Limb (tissue), 2 donors: ENCODE results near the gene CEP295NL.
A peak's percentile ranks its signal among the peaks of the same experiment; 100 is the strongest.
"Not testable (repeated sequence)": the region's sequence is repeated elsewhere in the genome, so short reads cannot be mapped to it uniquely, and the experiment has no call there.

Source experiments
- DNase-seq, 2 donors: peaks; one replicate each; pipeline ENCODE4 v3.0.0-alpha.2; 2016; ENCODE audit errors: extremely low spot score in 2 of 2

The CEP295NL gene

DNA sequence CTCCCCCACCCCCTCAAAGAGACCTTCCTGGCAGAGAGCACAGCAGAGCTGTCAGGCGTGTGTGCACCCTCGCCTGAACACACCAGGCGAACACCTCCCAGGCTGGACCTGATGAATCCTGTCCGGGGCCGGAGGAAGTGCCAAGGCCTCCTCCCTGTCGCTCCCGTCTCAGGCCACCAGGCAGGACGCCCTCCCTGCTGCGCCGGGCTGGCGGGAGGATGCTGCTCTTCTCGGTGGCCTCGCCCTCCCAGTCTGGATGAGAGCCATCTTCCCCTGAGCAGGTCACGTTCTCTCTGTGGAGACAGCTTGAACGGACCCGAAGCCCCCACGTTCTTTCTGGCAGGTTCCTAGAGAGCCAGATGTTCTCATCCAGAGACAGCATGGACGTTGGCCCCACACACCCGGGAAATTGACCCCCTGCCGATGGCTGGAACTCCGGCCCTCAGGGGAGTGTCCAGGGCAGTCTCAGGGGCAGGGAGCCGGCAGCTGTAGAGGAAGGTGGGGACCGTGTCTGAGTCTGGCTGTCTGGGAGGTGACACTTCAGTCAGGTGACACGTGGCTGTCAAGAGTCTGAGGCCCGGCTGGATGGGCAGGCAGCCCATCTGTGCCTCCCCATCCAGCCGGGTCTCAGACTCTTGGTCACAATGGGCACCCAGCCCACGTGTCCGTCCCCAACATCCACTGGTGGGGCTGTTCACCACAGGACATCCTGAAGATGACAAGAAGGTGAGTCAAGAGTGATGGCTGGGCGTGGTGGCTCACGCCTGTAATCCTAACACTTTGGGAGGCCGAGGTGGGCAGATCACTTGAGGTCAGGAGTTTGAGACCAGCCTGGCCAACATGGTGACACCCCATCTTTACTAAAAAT, 27.1 kb upstream of the CEP295NL start:
- DNase-seq: no peak

DNA sequence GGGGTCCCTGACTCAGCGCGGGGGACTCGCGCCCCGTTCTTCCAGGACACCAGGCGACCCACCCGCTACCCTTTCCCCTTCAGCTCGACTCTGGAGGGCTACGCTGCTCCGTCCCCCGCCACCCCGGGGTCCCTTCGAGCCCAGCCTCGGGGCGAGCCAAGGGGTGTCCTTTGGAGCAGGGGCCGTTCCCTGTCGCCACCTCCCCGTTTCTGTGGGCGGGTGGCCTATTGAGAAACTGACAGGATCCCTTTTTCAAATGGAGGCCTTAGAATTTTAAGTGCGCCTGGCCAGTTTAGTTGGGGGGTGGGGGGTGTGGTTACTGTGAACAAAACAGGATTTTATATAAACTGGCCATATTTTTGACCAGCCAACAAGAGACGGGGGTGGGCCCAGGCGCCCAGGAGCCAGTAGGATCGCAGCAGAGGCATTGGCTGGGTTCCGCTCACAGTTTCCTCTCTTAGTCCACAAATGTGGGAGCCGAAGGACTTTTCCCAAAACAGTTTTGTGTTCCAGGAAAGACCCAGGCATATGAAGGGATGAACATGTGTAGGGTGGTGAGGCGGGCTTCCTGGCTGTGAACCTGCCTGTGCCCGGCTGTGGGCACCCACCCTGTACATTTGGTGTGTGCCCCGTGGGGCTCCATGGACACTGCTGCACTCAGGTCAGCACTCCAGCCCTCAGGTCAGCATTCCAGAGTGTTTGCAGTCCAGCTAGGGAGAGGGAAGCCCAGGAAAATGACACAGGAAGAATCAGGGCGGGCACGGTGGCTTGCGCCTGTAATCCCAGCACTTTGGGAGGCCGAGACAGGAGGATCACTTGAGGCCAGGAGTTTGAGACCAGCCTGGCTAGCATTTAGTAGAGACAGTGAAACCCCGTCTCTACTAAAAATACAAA, 22.9 kb upstream of the CEP295NL start:
- peak; percentile 77 to 78 for DNase-seq

DNA sequence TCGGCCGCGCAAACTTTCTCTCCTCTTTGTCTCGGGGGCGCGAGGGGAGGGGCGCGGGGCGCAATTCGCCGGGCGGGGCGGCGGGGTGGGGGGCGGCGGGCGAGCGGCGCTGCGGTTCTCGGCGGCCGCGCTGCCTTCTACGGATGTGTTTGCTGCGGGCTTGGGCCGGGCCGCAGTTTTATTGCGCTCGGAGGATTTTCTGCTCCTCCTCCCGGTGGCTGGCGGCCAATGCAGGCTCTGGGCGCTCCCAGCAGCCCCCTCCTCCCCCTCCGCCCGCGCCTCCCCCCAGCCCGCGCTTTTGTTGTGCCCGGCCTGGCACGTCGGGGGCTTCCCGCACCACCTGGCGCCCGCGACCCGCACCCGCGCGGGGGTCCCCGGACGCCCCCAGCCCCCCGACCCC, 22.2 kb upstream of the CEP295NL start, which contains the start of gene TIMP2:
Gene TIMP2, minus strand, starts transcription at position 154 of the 400 bp plus-strand sequence. CDS start 299 bp downstream, outside the sequence.
- DNase-seq: peak; percentile 83 to 95

DNA sequence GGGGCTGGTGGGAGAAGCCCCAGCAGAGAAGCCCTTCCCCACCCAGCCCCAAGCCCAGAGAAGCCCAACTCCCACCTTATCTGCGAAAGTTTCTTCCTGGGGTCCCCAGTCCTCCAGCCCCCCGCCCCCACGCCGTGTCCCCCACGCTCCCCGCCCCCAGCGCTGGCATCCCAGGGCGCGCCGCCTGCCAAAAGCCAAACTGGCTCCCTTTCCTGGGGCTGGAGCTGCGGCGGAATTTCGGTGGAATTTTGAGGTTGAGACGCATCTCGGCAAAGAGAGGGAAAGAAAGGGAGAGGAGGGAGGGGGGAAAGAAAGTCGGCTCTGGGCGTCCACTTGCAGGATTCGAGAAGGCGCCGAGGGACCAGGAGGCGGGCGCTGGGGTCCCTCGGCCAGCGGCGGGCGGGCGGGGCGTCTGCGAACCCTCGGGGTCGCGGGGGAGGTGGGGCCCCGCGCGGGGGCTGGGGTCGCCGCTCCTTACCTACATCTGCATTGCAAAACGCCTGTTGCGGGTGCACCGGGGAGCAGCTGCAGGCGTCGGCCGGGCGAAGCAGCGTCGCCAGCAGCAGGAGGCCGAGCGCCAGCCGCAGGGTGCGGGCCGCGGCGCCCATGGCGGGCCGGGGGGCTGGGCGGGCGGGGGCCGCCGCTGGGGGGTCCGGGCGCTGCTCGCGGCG, 21.6 kb upstream of the CEP295NL start:
- DNase-seq: peak in 1 of 2 donors; percentile 69

DNA sequence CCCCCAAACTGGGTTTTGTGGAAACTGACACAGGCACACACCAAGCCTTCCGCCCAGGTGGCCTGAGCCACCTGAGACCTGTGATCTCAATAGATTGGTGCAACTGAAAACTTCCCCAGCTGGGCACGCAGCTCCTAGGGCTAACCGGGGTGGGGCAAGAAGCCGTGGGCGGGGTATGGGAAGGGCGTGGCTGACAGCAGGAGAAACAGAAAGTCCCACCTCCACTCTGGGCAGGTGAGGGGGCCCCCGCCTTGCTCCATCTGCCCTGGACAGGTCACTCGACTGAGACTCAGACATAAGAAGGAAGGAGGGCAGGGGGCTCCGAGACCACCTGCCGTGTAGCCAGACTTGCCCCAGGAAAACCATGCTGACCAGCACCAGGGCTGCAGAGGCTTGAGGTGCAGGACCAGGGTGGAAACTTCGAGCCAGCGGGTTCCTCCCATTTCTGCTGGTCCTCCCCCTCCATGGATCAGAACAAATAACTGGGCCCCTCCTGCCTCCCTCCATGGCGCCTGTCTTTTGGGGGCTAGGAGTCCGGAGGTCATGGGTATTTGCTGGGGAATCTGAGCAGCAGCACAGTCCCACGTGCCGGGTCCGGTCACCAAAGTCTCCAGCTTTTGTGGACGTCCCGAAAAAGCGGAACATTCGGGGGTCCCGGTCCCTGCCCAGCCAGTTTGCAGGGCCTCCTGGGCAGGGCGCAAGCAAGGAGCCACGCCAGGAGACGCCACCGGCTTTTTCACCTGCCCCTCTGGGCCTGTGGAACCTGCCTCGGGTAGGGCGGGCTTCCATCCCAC, 20.9 kb upstream of the CEP295NL start:
- DNase-seq: peak in 1 of 2 donors; percentile 49

DNA sequence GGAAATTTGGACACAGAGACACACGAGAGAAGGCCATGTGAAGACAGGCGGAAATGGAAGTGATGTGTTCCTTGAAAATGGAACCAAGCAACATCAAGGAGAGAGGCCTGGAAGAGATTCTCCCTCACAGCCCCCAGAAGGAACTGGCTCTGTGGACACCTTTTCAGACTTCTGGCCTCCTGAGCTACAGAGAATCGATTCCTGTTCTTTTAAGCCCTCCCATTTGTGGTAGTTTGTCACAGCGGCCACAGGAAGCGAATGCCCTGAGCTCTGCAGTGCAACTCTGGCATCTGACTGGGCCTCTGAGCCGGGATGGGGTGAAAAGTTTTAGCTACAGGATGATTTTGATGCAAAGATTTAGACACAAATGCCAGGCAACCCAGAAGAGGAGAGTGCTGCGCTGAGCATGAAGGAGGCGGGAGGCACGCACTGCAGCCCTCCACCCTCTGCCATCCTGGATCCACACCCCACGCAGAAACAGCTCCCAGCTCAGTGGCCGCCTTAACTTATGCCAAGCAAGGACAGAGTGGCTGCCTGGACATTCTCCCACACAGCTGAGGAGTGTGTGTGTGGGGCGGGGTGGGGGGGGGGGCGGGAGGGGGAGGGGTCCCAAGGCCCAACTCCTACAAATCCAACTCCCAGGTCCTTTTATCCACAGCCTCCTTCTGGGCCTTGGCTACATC, 20.0 kb upstream of the CEP295NL start:
- DNase-seq: no peak

DNA sequence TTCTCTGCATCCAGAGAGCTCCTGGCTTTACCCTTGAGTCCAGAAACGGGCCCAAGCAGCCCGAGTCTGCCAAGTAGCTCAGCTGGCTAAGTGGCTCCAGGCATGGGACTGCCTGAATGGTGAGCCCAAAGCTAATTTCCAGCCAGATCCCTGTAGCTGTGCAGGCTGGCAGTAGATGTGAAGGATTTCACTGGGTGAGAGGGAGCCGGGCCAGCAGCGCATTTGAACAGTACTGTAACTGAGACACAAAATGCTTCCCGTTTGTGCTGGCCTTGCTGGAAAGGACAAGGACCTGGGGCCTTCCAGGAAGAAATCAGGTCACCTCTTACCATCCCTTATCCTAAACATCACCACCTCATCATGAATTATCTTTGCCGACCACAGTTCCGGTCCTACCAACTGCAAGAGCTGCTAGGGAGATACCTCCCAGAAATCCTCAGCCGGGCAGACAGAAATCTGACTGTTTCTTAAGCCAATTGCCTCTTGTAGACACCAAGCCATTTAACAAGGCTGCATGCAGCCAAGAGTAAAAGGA, 18.5 kb upstream of the CEP295NL start:
- no peak for DNase-seq

DNA sequence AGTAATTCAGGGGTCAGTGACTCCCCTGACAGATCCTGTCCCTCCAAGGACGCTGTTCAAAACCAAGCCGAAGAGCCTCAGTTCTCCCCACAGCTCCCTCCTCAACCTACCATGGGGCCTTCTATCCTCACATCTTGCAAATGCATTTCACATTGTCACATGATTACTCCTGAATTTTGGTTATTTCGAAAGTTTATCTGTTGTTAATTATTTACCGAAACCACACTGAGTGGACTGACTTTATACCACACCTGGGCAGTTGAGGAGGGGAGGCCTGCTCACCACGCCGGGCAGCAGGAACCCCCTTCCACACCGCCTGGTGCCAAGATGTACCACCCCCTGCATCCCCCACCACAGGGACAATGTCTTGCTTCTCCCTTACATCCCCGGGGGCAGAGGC, 17.5 kb upstream of the CEP295NL start:
- DNase-seq: no peak

DNA sequence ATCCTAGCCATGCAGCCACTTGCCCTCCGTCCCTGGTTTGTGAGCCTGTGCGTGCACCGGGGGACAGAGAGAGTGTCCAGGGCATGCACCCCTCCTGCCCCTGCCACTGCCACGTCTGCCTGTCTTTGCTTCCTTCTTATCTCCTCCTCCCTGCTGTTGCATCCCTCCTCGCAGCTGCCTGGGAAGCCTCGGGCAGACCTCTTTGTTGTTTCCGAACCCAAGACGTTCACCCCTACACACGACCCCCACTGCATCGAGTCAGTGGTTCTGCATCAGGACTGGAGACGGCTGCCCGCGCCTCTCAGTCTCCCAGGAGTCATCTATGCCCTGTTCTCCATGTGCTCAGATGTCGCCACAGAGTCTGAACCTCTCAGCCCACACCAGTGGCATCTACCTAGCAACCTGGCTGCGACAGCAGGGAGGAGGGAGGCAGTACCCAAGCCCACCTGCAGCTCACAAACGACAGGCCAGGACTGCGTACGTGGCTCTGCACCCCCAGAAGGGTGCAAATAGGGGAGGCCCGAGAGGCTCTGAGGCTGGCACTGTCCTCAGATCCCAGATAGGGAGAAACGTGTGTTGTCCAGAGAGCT, 17.0 kb upstream of the CEP295NL start:
- DNase-seq: no peak

DNA sequence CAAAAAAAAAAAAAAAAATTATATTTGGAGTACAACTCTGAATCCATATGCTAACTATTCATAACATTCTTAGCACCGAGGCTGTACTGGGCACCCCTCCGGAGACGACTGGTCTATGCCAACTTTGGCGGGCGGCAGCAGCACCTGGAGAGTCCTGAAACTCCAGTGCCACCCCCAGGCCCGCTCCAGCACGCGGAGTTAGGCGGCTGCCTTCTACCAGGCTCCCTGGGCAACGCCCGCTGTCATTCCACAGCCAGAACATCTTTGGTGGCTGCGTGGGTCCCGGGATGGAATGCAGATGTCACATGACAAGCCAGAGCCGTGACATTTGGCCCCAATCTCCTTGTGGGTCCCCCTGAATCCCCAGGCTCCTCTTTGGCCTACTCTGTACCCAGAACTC, 16.0 kb upstream of the CEP295NL start:
- DNase-seq: no peak

DNA sequence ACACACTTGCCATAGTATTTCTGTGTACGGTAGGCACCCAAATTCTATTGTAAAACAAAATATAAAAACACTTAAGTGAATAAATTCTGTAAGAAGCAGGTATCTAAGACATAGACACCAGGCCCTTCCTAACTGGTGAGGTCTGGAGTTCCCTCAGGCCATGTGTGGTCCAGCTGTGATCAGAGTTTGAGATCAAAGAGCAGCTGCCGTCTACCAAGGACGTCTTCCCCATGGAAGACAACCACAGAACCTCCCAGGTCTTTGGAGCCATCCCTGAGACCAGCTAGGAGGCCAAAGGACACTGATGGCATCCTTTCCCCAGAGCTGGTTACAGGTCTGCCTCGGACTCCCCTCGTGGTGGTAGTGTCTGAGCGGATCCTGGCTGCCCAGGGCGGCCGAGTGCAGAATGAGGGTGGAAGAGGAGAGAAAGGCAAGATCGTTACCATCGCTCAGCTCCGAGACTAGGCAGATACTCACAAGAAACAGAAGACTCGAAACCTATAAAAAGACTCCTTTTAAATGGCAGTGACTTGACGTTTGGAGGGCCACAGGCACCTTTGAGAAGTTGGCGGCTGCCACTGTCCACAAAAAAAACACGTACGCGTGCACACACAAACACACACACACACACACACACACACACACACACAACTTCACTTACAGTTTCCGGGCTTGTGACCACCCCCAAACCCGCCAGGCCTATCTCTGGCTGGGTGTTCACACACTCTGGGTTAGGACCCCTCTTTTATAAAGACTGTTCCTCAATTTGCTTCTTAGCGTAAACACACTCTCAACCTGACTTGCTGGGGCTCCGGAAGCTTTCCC, 14.7 kb upstream of the CEP295NL start:
- DNase-seq: no peak

DNA sequence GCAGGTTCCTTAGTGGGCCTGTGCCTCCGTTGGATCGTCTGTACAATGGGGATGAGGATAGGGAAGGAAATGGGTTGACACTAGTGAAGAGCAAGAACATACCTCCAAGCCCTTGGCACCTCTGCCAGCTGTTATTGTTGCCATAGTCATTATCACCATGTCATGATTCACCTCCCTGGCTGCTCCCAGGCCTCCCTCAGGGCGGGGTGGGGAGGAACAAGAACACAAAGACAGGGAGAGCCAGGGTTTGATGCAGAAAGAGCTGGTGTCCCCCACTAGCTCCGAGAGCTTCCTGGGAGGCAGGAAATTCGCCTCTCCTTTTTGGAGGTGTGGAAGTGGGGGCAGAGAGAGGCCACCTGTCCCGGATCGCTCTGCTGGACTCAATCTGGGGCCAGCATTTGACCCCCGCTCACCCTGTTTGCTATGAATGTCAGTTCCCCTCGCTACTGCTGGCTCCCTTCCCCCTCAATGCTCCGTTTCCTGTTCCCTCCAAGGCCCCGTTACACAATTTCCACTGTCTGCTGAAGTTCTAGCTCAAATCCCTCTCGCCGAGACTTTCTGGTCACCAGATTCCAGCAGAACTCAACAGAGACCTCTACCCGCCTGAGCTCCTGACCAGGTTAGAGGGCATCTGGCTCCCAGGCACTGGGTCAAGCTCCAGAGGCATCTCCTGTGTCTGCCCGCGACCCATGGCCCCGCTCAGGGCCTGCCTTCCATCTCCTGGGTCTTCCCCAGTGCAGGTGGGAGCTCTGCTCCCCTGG, 13.1 kb upstream of the CEP295NL start:
- DNase-seq: no peak

DNA sequence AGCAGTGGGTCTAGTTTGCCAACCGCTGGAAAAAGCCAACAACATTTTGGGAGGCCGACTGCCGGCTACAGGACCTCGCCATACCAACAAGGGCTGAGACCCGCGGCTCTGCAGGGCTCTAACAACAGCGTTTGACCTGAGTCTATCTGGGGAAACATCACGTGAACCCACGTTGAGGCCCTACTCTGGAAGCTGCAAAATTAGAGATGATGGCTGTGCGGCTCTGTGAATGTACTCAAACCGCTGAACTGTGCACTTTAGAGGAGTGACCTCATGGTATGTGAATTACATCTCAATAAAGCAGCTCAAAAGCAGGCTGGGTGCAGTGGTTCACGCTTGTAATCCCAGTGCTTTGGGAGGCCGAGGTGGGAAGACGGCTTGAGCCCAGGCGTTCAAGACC, 10.1 kb upstream of the CEP295NL start:
- DNase-seq: no peak

DNA sequence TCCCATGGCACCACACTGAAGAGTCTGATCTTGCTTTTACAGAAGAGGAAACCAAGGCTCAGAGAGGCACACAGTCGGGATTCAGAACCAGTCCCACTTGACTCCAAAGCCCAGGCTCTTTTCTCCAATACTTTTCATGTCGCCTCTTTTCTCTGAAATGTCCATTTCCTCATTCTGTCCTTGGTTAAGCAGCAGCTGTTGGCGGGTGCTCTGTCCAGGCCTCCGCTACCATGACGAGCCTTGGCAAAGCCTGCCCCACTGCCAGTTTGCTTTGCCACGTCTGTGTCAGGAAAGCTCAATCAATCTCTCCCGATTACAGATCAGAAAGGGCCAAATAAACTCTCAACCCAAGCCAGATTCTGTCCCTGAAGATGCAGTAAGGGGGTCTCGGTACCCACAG, 9.1 kb upstream of the CEP295NL start:
- DNase-seq: no peak

DNA sequence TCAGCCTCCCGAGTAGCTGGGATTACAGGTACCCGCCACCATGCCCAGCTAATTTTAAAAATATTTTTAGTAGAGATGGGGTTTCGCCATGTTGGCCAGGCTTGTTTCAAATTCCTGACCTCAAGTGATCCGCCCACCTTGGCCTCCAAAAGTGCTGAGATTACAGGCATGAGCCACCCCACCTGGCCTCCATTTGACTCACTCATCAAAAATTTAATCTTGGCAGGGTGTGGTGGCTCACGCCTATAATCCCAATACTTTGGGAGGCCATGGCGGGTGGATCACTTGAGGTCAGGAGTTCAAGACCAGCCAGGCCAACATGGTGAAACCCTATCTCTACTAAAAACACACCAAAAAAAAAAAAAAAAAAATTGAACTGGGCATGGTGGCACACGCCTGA, 8.5 kb upstream of the CEP295NL start:
- DNase-seq: not testable (repeated sequence)

DNA sequence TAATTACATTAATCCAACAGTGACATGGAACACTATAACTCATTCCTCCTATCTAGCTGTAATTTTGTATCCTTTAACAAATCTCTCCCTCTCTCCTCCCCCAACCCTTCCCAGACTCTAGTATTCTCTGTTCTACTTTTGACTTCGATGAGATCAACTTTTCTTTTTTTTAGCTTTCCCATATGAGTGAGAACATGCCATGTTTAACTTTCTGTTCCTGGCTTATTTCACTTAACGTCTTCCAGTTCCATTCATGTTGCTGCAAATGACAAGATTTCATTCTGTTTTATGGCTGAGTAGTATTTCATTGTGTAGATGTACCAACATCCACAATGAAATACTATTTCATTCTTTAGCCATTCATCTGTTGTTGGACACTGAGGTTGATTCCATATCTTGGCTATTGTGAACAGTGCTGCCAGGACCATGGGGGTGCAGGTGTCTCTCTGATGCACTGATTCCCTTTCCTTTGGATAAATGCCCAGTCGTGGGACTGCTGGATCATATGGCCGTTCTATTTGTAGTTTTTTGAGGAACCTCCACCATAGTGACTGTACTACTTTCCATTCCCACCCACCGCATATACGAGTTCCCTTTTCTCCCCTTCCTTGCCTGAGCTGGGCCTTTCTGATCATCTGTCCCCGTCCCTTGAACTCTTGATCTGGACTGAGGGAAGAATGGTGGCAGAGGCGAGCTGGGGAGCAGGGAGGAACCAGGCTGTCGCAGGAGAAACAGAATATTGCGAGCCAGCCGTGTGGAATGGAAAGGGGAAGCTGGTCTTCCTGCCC, 7.7 kb upstream of the CEP295NL start:
- DNase-seq: no peak

DNA sequence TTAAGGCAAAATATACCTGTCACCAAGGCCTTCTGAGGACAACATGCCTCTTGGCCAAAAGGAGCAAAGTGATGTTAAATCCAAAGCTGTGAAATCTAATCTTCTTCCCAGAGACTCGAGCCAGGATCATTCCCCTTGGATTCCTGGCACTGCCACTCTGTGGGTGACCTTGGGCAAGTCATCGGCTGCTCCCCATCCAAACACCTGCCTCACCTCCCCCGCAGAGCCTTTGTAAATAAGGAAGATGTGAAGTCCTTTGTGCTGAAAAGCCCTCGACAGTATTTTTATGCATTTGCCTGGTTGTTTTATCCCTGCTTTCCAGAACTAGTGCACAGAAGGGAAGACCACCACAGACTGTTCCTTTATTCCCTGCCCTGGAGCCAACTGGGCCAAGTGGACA, 5.4 kb upstream of the CEP295NL start:
- no peak for DNase-seq
